AG04450 (cell line): ENCODE results near the gene SLC17A9. TPM values are rescaled to one million over a fixed set of nuclear protein-coding genes. Genes with fewer than 3 reads are reported as not detected.

Experiments
- CTCF ChIA-PET: fragments of 300-600, 350-600 bp; formaldehyde crosslinking; extraction: SDS; loops from one replicate; lab custom pipeline; 2022; ENCODE audit warnings: antibody characterized with exemption, inconsistent platforms; lab: Charles Lee
- POLR2A ChIA-PET: fragments of 350-600 bp; formaldehyde crosslinking; extraction: SDS; loops from one replicate; lab custom pipeline; 2021; ENCODE audit warnings: antibody characterized with exemption, inconsistent platforms; lab: Yijun Ruan, JAX
- DNase-seq: peaks from one replicate; pipeline ENCODE4 v3.0.0-alpha.2; 2011; ENCODE audit warnings: low read depth, low spot score
- H3K27ac ChIP-seq: one replicate; pipeline ENCODE4 v1.5.1; 2012; ENCODE audit warnings: low read depth, low read length, control low read depth
- H3K27me3 ChIP-seq: one replicate; pipeline ENCODE4 v1.6.0; 2012; ENCODE audit warnings: low read length; ENCODE audit not compliant: control insufficient read depth, insufficient read depth
- H3K4me3 ChIP-seq: 2 replicates; pipeline ENCODE4 v1.5.1; 2011; ENCODE audit warnings: mild to moderate bottlenecking, low read depth, low read length, control low read depth
- H3K9me3 ChIP-seq: 2 replicates; pipeline ENCODE4 v1.5.1; 2012; ENCODE audit warnings: low read length; ENCODE audit not compliant: control insufficient read depth, insufficient read depth
- CTCF ChIP-seq: IDR thresholded peaks from 2 replicates; pipeline ENCODE4 v1.5.1; 2011; ENCODE audit warnings: low read depth, low read length, control low read depth, inconsistent platforms
- polyA plus RNA-seq: library from polyadenylated mRNA; depleted of rRNA; stranded (reverse); fragments of >200 nt; gene quantifications from 2 replicates; pipeline ENCODE4 v1.2.3, GENCODE V29; 2011

Gene SLC17A9
- polyA plus RNA-seq, 1 experiment, result 2.2 TPM

- no peak overlapping the region for H3K27ac ChIP-seq
- DNase-seq, result no peak
- H3K9me3 ChIP-seq, result no peaks in the 10 kb centered on the region; the same call in 1 of the 2 replicates
- ChIA-PET POLR2A (no interaction called here), CTCF (interaction anchor here (0.6 to 1.8 kb wide), 5 partner anchors 9 to 103 kb away, joined by 3 to 7 read pairs (median 5); partner anchors contain the start of gene DIDO1)
- H3K27me3 ChIP-seq, result no peaks in the 10 kb centered on the region
- H3K4me3 ChIP-seq, result no peak overlapping the region
- TF ChIP-seq CTCF, result no peak
These were observed 45.7 kb upstream of the SLC17A9 start for GRCh38 chr20:62906647-62907375.

- ChIA-PET POLR2A (no interaction called here), CTCF (interaction anchor here (0.6 to 1.8 kb wide), 9 partner anchors 8 to 103 kb away, joined by 3 to 7 read pairs (median 4); partner anchors contain the start of gene DIDO1)
- Histone ChIP-seq H3K27ac (no peak overlapping the region), H3K4me3 (no peak overlapping the region), H3K9me3 (no peaks in the 10 kb centered on the region; the same call in 1 of the 2 replicates), H3K27me3 (no peaks in the 10 kb centered on the region)
- DNase-seq, result no peak
- TF ChIP-seq CTCF, result peak; percentile 43
These were observed 44.9 kb upstream of the SLC17A9 start for GRCh38 chr20:62907384-62908317.

- no peaks in the 10 kb centered on the region; the same call in 1 of the 2 replicates for H3K9me3 ChIP-seq
- H3K4me3 ChIP-seq, result no peak overlapping the region
- CTCF ChIA-PET, result interaction anchor here (0.8 kb wide), 1 partner anchor 10 kb away, joined by 3 read pairs; no protein-coding TSS in a partner anchor
- H3K27me3 ChIP-seq, result no peaks in the 10 kb centered on the region
- TF ChIP-seq CTCF, result no peak
- DNase-seq, result no peak
- no peak overlapping the region for H3K27ac ChIP-seq
- POLR2A ChIA-PET, result interaction anchor here (0.6 kb wide), 1 partner anchor 8 kb away, joined by 3 read pairs; no protein-coding TSS in a partner anchor
These were observed 43.3 kb upstream of the SLC17A9 start for GRCh38 chr20:62908971-62909791.

GRCh38 chr20:62910217-62910766, 42.2 kb upstream of the SLC17A9 start:
- CTCF ChIA-PET, result interaction anchor here (1.0 to 1.3 kb wide), 2 partner anchors 10 kb away, joined by 3 to 4 read pairs; no protein-coding TSS in a partner anchor
- Histone ChIP-seq H3K9me3 (no peaks in the 10 kb centered on the region; the same call in 1 of the 2 replicates), H3K4me3 (no peak overlapping the region), H3K27ac (no peak overlapping the region), H3K27me3 (no peaks in the 10 kb centered on the region)
- POLR2A ChIA-PET, result no interaction called here
- no peak for DNase-seq
- no peak for TF ChIP-seq CTCF
